Tibial nerve (tissue), 4 donors: ENCODE measurements around the gene RPS10.

Experiments
- EP300 ChIP-seq, 2 donors: sonication (generic); formaldehyde crosslinking; IDR thresholded peaks; one replicate each; pipeline ENCODE4 v1.6.1; 2017; ENCODE audit warnings: antibody characterized with exemption in 2 of 2, mild to moderate bottlenecking in 1 of 2
- POLR2A ChIP-seq, 2 donors: fragments of 450-650 bp; IDR thresholded peaks; one replicate each; pipeline ENCODE4 v1.6.1; 2017; ENCODE audit warnings: antibody characterized with exemption in 2 of 2, mild to moderate bottlenecking in 2 of 2, moderate library complexity in 2 of 2
- TF ChIP-seq, protein P1 (sequence below), 5 experiments: fragments of 200-600 bp in 3 of 5; fragments of 450-650 bp in 2 of 5; sonication (generic) in 3 of 5; IDR thresholded peaks; one replicate each; pipeline ENCODE4 v1.5.1; 2016 to 2019; ENCODE audit warnings: antibody characterized with exemption in 5 of 5, mild to moderate bottlenecking in 3 of 5, moderate library complexity in 2 of 5

DNA sequence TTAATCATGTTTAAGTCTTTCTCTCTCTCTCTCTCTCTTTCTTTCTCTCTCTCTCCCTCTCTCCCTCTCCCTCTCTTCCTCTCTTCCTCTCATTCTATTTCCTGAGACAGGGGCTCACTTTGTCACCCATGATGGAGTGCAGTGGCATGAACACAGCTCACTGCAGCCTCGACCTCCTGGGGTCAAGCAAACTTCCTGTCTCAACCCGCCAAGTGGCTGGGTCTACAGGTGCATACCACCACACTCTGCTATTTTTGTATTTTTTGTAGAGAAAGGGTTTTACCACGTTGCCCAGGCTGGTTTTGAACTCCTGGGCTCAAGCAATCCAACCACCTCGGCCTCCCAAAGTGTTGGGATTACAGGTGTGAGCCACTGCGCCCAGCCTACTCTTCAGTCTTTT lies 15.7 kb upstream of the RPS10 start:
- TF ChIP-seq EP300 (IDR thresholded peaks at IDR 0.05) (no peak), POLR2A (IDR thresholded peaks at IDR 0.05) (no peak)
- TF ChIP-seq, protein P1, sequence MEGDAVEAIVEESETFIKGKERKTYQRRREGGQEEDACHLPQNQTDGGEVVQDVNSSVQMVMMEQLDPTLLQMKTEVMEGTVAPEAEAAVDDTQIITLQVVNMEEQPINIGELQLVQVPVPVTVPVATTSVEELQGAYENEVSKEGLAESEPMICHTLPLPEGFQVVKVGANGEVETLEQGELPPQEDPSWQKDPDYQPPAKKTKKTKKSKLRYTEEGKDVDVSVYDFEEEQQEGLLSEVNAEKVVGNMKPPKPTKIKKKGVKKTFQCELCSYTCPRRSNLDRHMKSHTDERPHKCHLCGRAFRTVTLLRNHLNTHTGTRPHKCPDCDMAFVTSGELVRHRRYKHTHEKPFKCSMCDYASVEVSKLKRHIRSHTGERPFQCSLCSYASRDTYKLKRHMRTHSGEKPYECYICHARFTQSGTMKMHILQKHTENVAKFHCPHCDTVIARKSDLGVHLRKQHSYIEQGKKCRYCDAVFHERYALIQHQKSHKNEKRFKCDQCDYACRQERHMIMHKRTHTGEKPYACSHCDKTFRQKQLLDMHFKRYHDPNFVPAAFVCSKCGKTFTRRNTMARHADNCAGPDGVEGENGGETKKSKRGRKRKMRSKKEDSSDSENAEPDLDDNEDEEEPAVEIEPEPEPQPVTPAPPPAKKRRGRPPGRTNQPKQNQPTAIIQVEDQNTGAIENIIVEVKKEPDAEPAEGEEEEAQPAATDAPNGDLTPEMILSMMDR (IDR thresholded peaks at IDR 0.05): no peak
